ENCODE results near the gene ENDOV. TPM values are rescaled to one million over a fixed set of nuclear protein-coding genes. Genes with fewer than 3 reads are reported as not detected.

Gene ENDOV
- polyA plus RNA-seq, 1 donor = 30.8 TPM

GRCh38 chr17:80486692-80487091 lies 71.7 kb downstream of the ENDOV start:
- whole genome bisulfite sequencing (ENCODE audit: insufficient coverage, low lambda C conversion rate) = no CpG with 5 or more reads among the region's 17 CpGs
- Histone ChIP-seq H3K4me1 (ENCODE audit: control insufficient read depth, insufficient read depth, low read length) (no peaks in the 10 kb centered on the region), H3K36me3 (ENCODE audit: control insufficient read depth, insufficient read depth, low read length) (no peaks in the 10 kb centered on the region), H3K27ac (ENCODE audit: low read length) (no peak overlapping the region), H3K27me3 (ENCODE audit: control insufficient read depth, insufficient read depth, low read length) (peaks cover 53% of the 10 kb centered on the region), H3K9me3 (ENCODE audit: control insufficient read depth, low read depth, low read length) (peaks cover 5% of the 10 kb centered on the region), H3K4me3 (ENCODE audit: low read length) (no peak overlapping the region)
- DNase-seq = no peak

- Histone ChIP-seq H3K9me3 (ENCODE audit: control insufficient read depth, low read depth, low read length) (peaks cover 5% of the 10 kb centered on the region), H3K36me3 (ENCODE audit: control insufficient read depth, insufficient read depth, low read length) (no peaks in the 10 kb centered on the region), H3K27ac (ENCODE audit: low read length) (no peak overlapping the region), H3K4me3 (ENCODE audit: low read length) (no peak overlapping the region), H3K4me1 (ENCODE audit: control insufficient read depth, insufficient read depth, low read length) (no peaks in the 10 kb centered on the region), H3K27me3 (ENCODE audit: control insufficient read depth, insufficient read depth, low read length) (peaks cover 45% of the 10 kb centered on the region)
- 72% methylated on average over 2 of the region's 7 CpGs for whole genome bisulfite sequencing (ENCODE audit: insufficient coverage, low lambda C conversion rate)
- DNase-seq = no peak
Measured at GRCh38 chr17:80487511-80487910, 72.5 kb downstream of the ENDOV start.

Other genes starting within 250 kb of the ENDOV start
- 3.2 TPM for gene CARD14, start 245.1 kb upstream of the ENDOV start, polyA plus RNA-seq
- gene SGSH, start 194.8 kb upstream of the ENDOV start, polyA plus RNA-seq = 77.5 TPM
- 82.8 TPM for gene SLC26A11, start 194.7 kb upstream of the ENDOV start, polyA plus RNA-seq
- 103 TPM for gene RNF213, start 154.3 kb upstream of the ENDOV start, polyA plus RNA-seq
- gene NPTX1, start 61.4 kb downstream of the ENDOV start, polyA plus RNA-seq = 1.3 TPM
- gene RPTOR, start 129.7 kb downstream of the ENDOV start, polyA plus RNA-seq = 16.8 TPM